ENCODE measurements around the gene IL1B.

Gene IL1B

GRCh38 chr2:112825706-112826105, 10.9 kb downstream of the IL1B start:
- TF ChIP-seq EZH2phosphoT487 (IDR thresholded peaks at IDR 0.05; ENCODE audit: borderline replicate concordance, low read length) (no peak), CTCF (IDR thresholded peaks at IDR 0.05; ENCODE audit: low read depth, low read length, poor library complexity, severe bottlenecking) (no peak)
- Histone ChIP-seq H3K4me3 (ENCODE audit: low read length) (no peak overlapping the region), H3K27me3 (ENCODE audit: control insufficient read depth, low read length) (no peaks in the 10 kb centered on the region), H3K9me3 (ENCODE audit: control insufficient read depth, insufficient read depth, low read length) (no peaks in the 10 kb centered on the region), H3K9me2 (replicated peaks; ENCODE audit: control insufficient read depth, low read length) (no peaks in the 10 kb centered on the region), H4K20me1 (ENCODE audit: control insufficient read depth, insufficient read depth, low read depth, low read length) (no peaks in the 10 kb centered on the region), H3K4me1 (ENCODE audit: control insufficient read depth, low read length) (no peaks in the 10 kb centered on the region), H3K4me2 (ENCODE audit: low read length) (no peak overlapping the region), H3K27ac (ENCODE audit: low read depth, low read length) (no peak overlapping the region), H3K36me3 (ENCODE audit: control insufficient read depth, low read length) (no peaks in the 10 kb centered on the region), H3K79me2 (ENCODE audit: control insufficient read depth, low read length) (no peaks in the 10 kb centered on the region), H3F3A (ENCODE audit: control insufficient read depth, insufficient read depth) (no peaks in the 10 kb centered on the region)

GRCh38 chr2:112824694-112825085, 11.9 kb downstream of the IL1B start:
- Histone ChIP-seq H4K20me1 (ENCODE audit: control insufficient read depth, insufficient read depth, low read depth, low read length) (no peaks in the 10 kb centered on the region), H3K27me3 (ENCODE audit: control insufficient read depth, low read length) (no peaks in the 10 kb centered on the region), H3K36me3 (ENCODE audit: control insufficient read depth, low read length) (no peaks in the 10 kb centered on the region), H3K9me3 (ENCODE audit: control insufficient read depth, insufficient read depth, low read length) (no peaks in the 10 kb centered on the region), H3F3A (ENCODE audit: control insufficient read depth, insufficient read depth) (no peaks in the 10 kb centered on the region), H3K4me3 (ENCODE audit: low read length) (no peak overlapping the region), H3K4me2 (ENCODE audit: low read length) (no peak overlapping the region), H3K9me2 (replicated peaks; ENCODE audit: control insufficient read depth, low read length) (no peaks in the 10 kb centered on the region), H3K27ac (ENCODE audit: low read depth, low read length) (no peak overlapping the region), H3K79me2 (ENCODE audit: control insufficient read depth, low read length) (no peaks in the 10 kb centered on the region), H3K4me1 (ENCODE audit: control insufficient read depth, low read length) (no peaks in the 10 kb centered on the region)
- TF ChIP-seq EZH2phosphoT487 (IDR thresholded peaks at IDR 0.05; ENCODE audit: borderline replicate concordance, low read length) = no peak
- TF ChIP-seq CTCF (IDR thresholded peaks at IDR 0.05; ENCODE audit: low read depth, low read length, poor library complexity, severe bottlenecking) = no peak

GRCh38 chr2:112821682-112822081, 14.9 kb downstream of the IL1B start:
- H3F3A ChIP-seq (ENCODE audit: control insufficient read depth, insufficient read depth) = no peaks in the 10 kb centered on the region
- TF ChIP-seq EZH2phosphoT487 (IDR thresholded peaks at IDR 0.05; ENCODE audit: borderline replicate concordance, low read length) = no peak
- no peak for TF ChIP-seq CTCF (IDR thresholded peaks at IDR 0.05; ENCODE audit: low read depth, low read length, poor library complexity, severe bottlenecking)
- H3K9me2 ChIP-seq (replicated peaks; ENCODE audit: control insufficient read depth, low read length) = no peaks in the 10 kb centered on the region
- H3K36me3 ChIP-seq (ENCODE audit: control insufficient read depth, low read length) = no peaks in the 10 kb centered on the region
- no peak overlapping the region for H3K4me3 ChIP-seq (ENCODE audit: low read length)
- no peaks in the 10 kb centered on the region for H3K27me3 ChIP-seq (ENCODE audit: control insufficient read depth, low read length)
- H4K20me1 ChIP-seq (ENCODE audit: control insufficient read depth, insufficient read depth, low read depth, low read length) = no peaks in the 10 kb centered on the region
- H3K9me3 ChIP-seq (ENCODE audit: control insufficient read depth, insufficient read depth, low read length) = no peaks in the 10 kb centered on the region
- H3K4me1 ChIP-seq (ENCODE audit: control insufficient read depth, low read length) = no peaks in the 10 kb centered on the region
- no peak overlapping the region for H3K4me2 ChIP-seq (ENCODE audit: low read length)
- H3K79me2 ChIP-seq (ENCODE audit: control insufficient read depth, low read length) = no peaks in the 10 kb centered on the region
- no peak overlapping the region for H3K27ac ChIP-seq (ENCODE audit: low read depth, low read length)

- Histone ChIP-seq H3K79me2 (ENCODE audit: control insufficient read depth, low read length) (no peaks in the 10 kb centered on the region), H3K27ac (ENCODE audit: low read depth, low read length) (no peak overlapping the region), H3K4me1 (ENCODE audit: control insufficient read depth, low read length) (no peaks in the 10 kb centered on the region), H3K4me3 (ENCODE audit: low read length) (no peak overlapping the region), H3K36me3 (ENCODE audit: control insufficient read depth, low read length) (no peaks in the 10 kb centered on the region), H3K27me3 (ENCODE audit: control insufficient read depth, low read length) (no peaks in the 10 kb centered on the region), H4K20me1 (ENCODE audit: control insufficient read depth, insufficient read depth, low read depth, low read length) (no peaks in the 10 kb centered on the region), H3K4me2 (ENCODE audit: low read length) (no peak overlapping the region), H3F3A (ENCODE audit: control insufficient read depth, insufficient read depth) (no peaks in the 10 kb centered on the region), H3K9me2 (replicated peaks; ENCODE audit: control insufficient read depth, low read length) (no peaks in the 10 kb centered on the region), H3K9me3 (ENCODE audit: control insufficient read depth, insufficient read depth, low read length) (no peaks in the 10 kb centered on the region)
- no peak for TF ChIP-seq EZH2phosphoT487 (IDR thresholded peaks at IDR 0.05; ENCODE audit: borderline replicate concordance, low read length)
- TF ChIP-seq CTCF (IDR thresholded peaks at IDR 0.05; ENCODE audit: low read depth, low read length, poor library complexity, severe bottlenecking) = no peak
Measured at GRCh38 chr2:112821142-112821541, 15.4 kb downstream of the IL1B start.

Measured in DOHH2 (cell line).